Endothelial cell of hepatic sinusoid (primary cell): ENCODE data around the gene REG1B.
"Not testable (repeated sequence)": the region's sequence is repeated elsewhere in the genome, so short reads cannot be mapped to it uniquely, and the experiment has no call there.

Source experiments
- in situ Hi-C: cut with HindIII; loops from 2 replicates; pipeline ENCODE4 v1.10.0; 2017; ENCODE audit warnings: low sequenced_read_pairs

REG1B gene

GRCh38 chr2:79085382-79085781 is 2.4 kb downstream of the REG1B start:
- in situ Hi-C loops, result no loop called here

- in situ Hi-C loops, result no loop called here
Observed at GRCh38 chr2:79084495-79085135, 3.2 kb downstream of the REG1B start.

- in situ Hi-C loops, result no loop called here
Observed at GRCh38 chr2:79083597-79084251, 4.1 kb downstream of the REG1B start.

GRCh38 chr2:79082987-79083386 is 4.8 kb downstream of the REG1B start:
- in situ Hi-C loops, result no loop called here

GRCh38 chr2:79071078-79071477 is 16.7 kb downstream of the REG1B start:
- in situ Hi-C loops, result no loop called here

- in situ Hi-C loops, result no loop called here
Observed at GRCh38 chr2:79065201-79065600, 22.6 kb downstream of the REG1B start.

GRCh38 chr2:79054769-79055168 is 33.0 kb downstream of the REG1B start:
- in situ Hi-C loops, result not testable (repeated sequence)

GRCh38 chr2:79053486-79053885 is 34.3 kb downstream of the REG1B start:
- in situ Hi-C loops, result not testable (repeated sequence)

- in situ Hi-C loops, result no loop called here
Observed at GRCh38 chr2:79041032-79041448, 46.8 kb downstream of the REG1B start.

GRCh38 chr2:79039944-79040343 is 47.8 kb downstream of the REG1B start:
- in situ Hi-C loops, result no loop called here
